ENCODE results near the gene DDX10. TPM values are rescaled to one million over a fixed set of nuclear protein-coding genes. Genes with fewer than 3 reads are reported as not detected.

Gene DDX10
- total RNA-seq, 1 experiment from 2014 or later, result 48.3 TPM

GRCh38 chr11:108838102-108838791 lies 173.4 kb downstream of the DDX10 start:
- no peak overlapping the region for H2BK15ac ChIP-seq (ENCODE audit: low read depth, low read length)
- H3K4me1 Mint-ChIP-seq, result peaks cover 11 to 19% of the 10 kb centered on the region in 2 experiments
- no peak overlapping the region for H3T11ph ChIP-seq (ENCODE audit: low read length)
- no peak overlapping the region for H2AFZ ChIP-seq (ENCODE audit: low read length)
- H3K23me2 ChIP-seq (ENCODE audit: insufficient read length, low read depth, low read length, poor library complexity, severe bottlenecking), result no peaks in the 10 kb centered on the region
- no peak overlapping the region for H3K27ac ChIP-seq (ENCODE audit: insufficient read length, low read depth, low read length)
- no peak overlapping the region for H2BK120ac ChIP-seq (ENCODE audit: low read depth, low read length, poor library complexity, severe bottlenecking)
- H2BK5ac ChIP-seq (ENCODE audit: insufficient read length, low read length), result no peak overlapping the region
- H3K23ac ChIP-seq (ENCODE audit: insufficient read length, low read depth, low read length), result no peak overlapping the region
- H2AK5ac ChIP-seq (ENCODE audit: insufficient read length, low read length), result no peak overlapping the region
- DNase-seq, result no peak
- no peak overlapping the region for H3K9ac ChIP-seq (ENCODE audit: extremely low read depth, insufficient read length, low read length)
- H3K9me3 ChIP-seq (ENCODE audit: control insufficient read depth, low read depth, low read length), result no peaks in the 10 kb centered on the region
- H3K9me3 Mint-ChIP-seq, result no peaks in the 10 kb centered on the region
- H3K27me3 Mint-ChIP-seq (ENCODE audit: low read depth), result no peaks in the 10 kb centered on the region
- peaks cover 4% of the 10 kb centered on the region for H3K79me1 ChIP-seq (ENCODE audit: insufficient read depth, low read depth, low read length, poor library complexity, severe bottlenecking)
- no peak overlapping the region for H3K14ac ChIP-seq (ENCODE audit: insufficient read depth, low read length)
- no peaks in the 10 kb centered on the region for H3K27me3 ChIP-seq (ENCODE audit: insufficient read depth, low read length)
- no peaks in the 10 kb centered on the region for H4K20me1 ChIP-seq (ENCODE audit: control insufficient read depth, insufficient read depth, insufficient read length)
- no peak overlapping the region for H4K8ac ChIP-seq (replicated peaks; ENCODE audit: insufficient read length, low read depth, low read length)
- no peaks in the 10 kb centered on the region for H3K79me2 ChIP-seq (ENCODE audit: insufficient read depth, low read length)
- H3K4me2 ChIP-seq (ENCODE audit: insufficient read depth, insufficient read length, low read length), result no peak overlapping the region
- H2BK12ac ChIP-seq (ENCODE audit: insufficient read length, low read depth, low read length), result no peak overlapping the region
- H4K91ac ChIP-seq (ENCODE audit: insufficient read length, low read depth, low read length), result no peak overlapping the region
- TF ChIP-seq CTCF (conservative IDR thresholded peaks at IDR 0.05), result no peak
- H3K4ac ChIP-seq (ENCODE audit: low read depth, low read length), result no peak overlapping the region
- H3K56ac ChIP-seq (ENCODE audit: insufficient read length, low read depth, low read length), result no peak overlapping the region
- H3K18ac ChIP-seq (ENCODE audit: insufficient read length, low read depth, low read length), result no peak overlapping the region
- no peaks in the 10 kb centered on the region; the same call in 1 of the 2 replicates for H3K4me1 ChIP-seq (ENCODE audit: insufficient read depth, low read length)
- no peak overlapping the region for H4K5ac ChIP-seq (ENCODE audit: insufficient read length, low read depth, low read length)
- no peak overlapping the region for H3K27ac Mint-ChIP-seq
- H3K4me3 Mint-ChIP-seq, result no peak overlapping the region
- H2BK20ac ChIP-seq (ENCODE audit: low read depth, low read length, poor library complexity, severe bottlenecking), result no peak overlapping the region
- WGBS (ENCODE audit: extremely low coverage, insufficient read length, low lambda C conversion rate), result no CpG with 5 or more reads among the region's 3 CpGs
- H3K36me3 Mint-ChIP-seq (ENCODE audit: insufficient read depth in 1 of 3, low read depth in 3 of 3), result peaks cover 0 to 5% (median 4%) of the 10 kb centered on the region in 3 experiments; a peak in 3 of 7 replicates
